Measurements from ENCODE around the gene AFF3. TPM values are rescaled to one million over a fixed set of nuclear protein-coding genes. Genes with fewer than 3 reads are reported as not detected.

The AFF3 gene
- total RNA-seq, 2 experiments from 2014 or later = 3.1 to 3.5 TPM

DNA sequence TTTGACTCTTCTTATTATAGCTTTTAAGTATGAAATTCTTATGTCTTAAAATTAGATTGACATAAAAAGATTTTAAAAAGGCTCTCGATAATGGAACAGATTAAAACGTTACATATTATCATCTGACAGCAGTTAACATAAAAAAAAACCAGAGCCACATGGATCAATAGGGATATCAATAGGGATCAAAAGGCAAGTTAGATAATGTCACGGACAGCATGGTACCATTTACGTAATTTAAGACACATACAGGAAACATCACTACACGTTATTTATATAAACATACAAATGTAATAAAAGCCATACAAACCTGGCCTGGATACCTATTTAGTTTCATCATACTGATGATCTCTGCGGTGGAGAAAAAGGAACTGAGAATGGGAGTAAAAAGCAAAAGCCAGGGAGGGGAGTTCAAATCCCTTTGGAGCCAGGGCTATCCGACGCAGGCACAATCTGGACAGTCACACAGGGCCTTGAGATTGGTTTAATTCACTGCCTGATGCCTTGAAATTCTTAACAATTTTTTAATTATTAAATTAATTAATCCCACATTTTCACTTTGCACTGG, 227.2 kb downstream of the AFF3 start:
- intact Hi-C loops (cut with micrococcal nuclease) = no loop called here
- DNase-seq (no peak), ATAC-seq (no peak)
- Mint-ChIP-seq H3K27ac (no peak overlapping the region), H3K9me3 (no peaks in the 10 kb centered on the region), H3K27me3 (no peaks in the 10 kb centered on the region), H3K36me3 (ENCODE audit: low read depth) (no peaks in the 10 kb centered on the region), H3K4me1 (ENCODE audit: low read depth) (peaks cover 3% of the 10 kb centered on the region), H3K4me3 (no peak overlapping the region)
- POLR2A ChIA-PET = no interaction called here
- CTCF ChIA-PET = interaction anchor here (0.6 kb wide), 1 partner anchor 11 kb away, joined by 3 read pairs; no protein-coding TSS in a partner anchor
- TF ChIP-seq, protein P1, sequence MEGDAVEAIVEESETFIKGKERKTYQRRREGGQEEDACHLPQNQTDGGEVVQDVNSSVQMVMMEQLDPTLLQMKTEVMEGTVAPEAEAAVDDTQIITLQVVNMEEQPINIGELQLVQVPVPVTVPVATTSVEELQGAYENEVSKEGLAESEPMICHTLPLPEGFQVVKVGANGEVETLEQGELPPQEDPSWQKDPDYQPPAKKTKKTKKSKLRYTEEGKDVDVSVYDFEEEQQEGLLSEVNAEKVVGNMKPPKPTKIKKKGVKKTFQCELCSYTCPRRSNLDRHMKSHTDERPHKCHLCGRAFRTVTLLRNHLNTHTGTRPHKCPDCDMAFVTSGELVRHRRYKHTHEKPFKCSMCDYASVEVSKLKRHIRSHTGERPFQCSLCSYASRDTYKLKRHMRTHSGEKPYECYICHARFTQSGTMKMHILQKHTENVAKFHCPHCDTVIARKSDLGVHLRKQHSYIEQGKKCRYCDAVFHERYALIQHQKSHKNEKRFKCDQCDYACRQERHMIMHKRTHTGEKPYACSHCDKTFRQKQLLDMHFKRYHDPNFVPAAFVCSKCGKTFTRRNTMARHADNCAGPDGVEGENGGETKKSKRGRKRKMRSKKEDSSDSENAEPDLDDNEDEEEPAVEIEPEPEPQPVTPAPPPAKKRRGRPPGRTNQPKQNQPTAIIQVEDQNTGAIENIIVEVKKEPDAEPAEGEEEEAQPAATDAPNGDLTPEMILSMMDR (IDR thresholded peaks at IDR 0.05) = no peak

GRCh38 chr2:99911736-99912135, 230.7 kb downstream of the AFF3 start:
- CTCF ChIA-PET = interaction anchor here (1.2 kb wide), 1 partner anchor 20 kb away, joined by 3 read pairs; no protein-coding TSS in a partner anchor
- intact Hi-C loops (cut with micrococcal nuclease) = no loop called here
- TF ChIP-seq, protein P1 (IDR thresholded peaks at IDR 0.05) = no peak

DNA sequence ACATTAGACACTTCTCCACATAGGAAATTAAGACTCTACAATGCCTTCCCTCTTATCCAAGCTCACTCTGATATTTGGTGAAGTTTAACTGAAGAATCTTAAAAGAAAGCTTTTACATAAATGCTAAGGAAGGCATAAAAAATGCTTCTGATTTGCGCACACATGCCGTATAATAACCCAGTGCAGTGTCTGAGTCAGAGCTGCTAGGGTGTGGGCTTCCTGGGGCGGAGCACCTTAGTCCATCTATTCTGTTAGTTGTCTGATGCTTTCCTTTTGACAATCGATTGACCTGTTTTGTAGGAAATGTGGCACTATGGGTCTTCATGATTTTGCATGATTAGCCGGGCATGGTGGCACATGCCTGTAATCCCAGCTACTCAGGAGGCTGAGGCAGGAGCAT, 231.5 kb downstream of the AFF3 start:
- no peak for ATAC-seq
- ChIA-PET CTCF (no interaction called here), POLR2A (interaction anchor here (1.0 kb wide), 1 partner anchor 109 kb away, joined by 3 read pairs; no protein-coding TSS in a partner anchor)

More at GRCh38 chr2:99911736-99912135, 230.7 kb downstream of the AFF3 start:
- DNase-seq = no peak
- ATAC-seq = no peak
- Mint-ChIP-seq H3K36me3 (ENCODE audit: low read depth) (no peaks in the 10 kb centered on the region), H3K27me3 (no peaks in the 10 kb centered on the region), H3K4me3 (no peak overlapping the region), H3K9me3 (no peaks in the 10 kb centered on the region), H3K4me1 (ENCODE audit: low read depth) (peaks cover 3% of the 10 kb centered on the region), H3K27ac (no peak overlapping the region)
- POLR2A ChIA-PET = no interaction called here

DNA sequence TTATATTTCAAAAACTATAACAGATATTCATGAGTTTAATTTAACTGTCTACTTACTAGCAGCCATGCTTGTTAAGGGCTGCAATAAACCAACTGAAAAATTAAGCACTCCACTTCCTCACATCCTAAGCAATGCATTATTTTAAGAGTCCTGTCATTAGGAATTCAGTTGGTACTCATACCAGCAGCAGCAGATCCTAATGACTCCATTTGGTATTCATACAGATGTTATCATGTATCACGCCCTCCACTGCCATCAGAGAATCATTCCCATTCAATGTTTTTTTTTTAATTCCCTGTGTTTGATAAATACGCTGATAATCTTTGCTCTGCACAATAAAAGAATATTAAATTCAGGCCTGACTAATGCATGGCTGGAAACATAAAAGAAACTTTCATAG, 236.8 kb downstream of the AFF3 start:
- H3K4me3 Mint-ChIP-seq = no peak overlapping the region
- TF ChIP-seq, protein P1 (IDR thresholded peaks at IDR 0.05) = no peak
- CTCF ChIA-PET = no interaction called here
- POLR2A ChIA-PET = no interaction called here
- no peak overlapping the region for H3K27ac Mint-ChIP-seq
- intact Hi-C loops (cut with micrococcal nuclease) = no loop called here
- no peaks in the 10 kb centered on the region for H3K27me3 Mint-ChIP-seq
- ATAC-seq = no peak
- no peaks in the 10 kb centered on the region for H3K4me1 Mint-ChIP-seq (ENCODE audit: low read depth)
- no peak for DNase-seq
- no peaks in the 10 kb centered on the region for H3K9me3 Mint-ChIP-seq
- H3K36me3 Mint-ChIP-seq (ENCODE audit: low read depth) = no peaks in the 10 kb centered on the region

More for the DNA sequence above, 231.5 kb downstream of the AFF3 start:
- intact Hi-C loops (cut with micrococcal nuclease) = no loop called here
- H3K36me3 Mint-ChIP-seq (ENCODE audit: low read depth) = no peaks in the 10 kb centered on the region
- H3K9me3 Mint-ChIP-seq = no peaks in the 10 kb centered on the region
- no peak for DNase-seq
- no peak overlapping the region for H3K27ac Mint-ChIP-seq
- no peaks in the 10 kb centered on the region for H3K27me3 Mint-ChIP-seq
- TF ChIP-seq, protein P1 (IDR thresholded peaks at IDR 0.05) = no peak
- H3K4me1 Mint-ChIP-seq (ENCODE audit: low read depth) = peaks cover 3% of the 10 kb centered on the region
- no peak overlapping the region for H3K4me3 Mint-ChIP-seq

DNA sequence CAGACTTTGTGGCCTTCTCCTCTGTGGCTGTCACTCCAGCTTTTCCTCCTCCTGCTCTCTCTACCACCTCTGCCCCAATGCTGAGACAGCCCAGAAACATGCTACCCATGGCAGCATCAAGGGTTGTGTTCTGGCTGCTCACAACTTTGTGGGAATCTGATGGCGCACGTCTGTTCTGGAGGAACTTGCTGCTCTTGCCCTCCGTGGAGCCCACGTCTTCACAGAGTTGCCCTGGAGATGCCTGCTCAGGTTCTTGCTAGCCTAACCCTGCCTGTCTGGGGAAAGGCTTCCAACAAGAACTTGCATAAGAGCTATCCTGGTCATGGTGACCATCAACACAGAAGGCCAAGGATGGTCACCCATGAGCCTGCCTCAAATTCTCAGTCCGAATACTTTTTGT, 237.4 kb downstream of the AFF3 start:
- Mint-ChIP-seq H3K4me3 (no peak overlapping the region), H3K36me3 (ENCODE audit: low read depth) (no peaks in the 10 kb centered on the region), H3K9me3 (no peaks in the 10 kb centered on the region), H3K27me3 (no peaks in the 10 kb centered on the region), H3K4me1 (ENCODE audit: low read depth) (no peaks in the 10 kb centered on the region), H3K27ac (no peak overlapping the region)
- TF ChIP-seq, protein P1 (IDR thresholded peaks at IDR 0.05) = no peak
- intact Hi-C loops (cut with micrococcal nuclease) = no loop called here
- ChIA-PET CTCF (no interaction called here), POLR2A (no interaction called here)
- ATAC-seq (no peak), DNase-seq (no peak)

Measured in activated CD8-positive, alpha-beta T cell treated with anti-CD3 and anti-CD28 coated beads for 36 hours (primary cell).